ENCODE measurements around the gene PBX3. TPM values are rescaled to one million over a fixed set of nuclear protein-coding genes. Genes with fewer than 3 reads are reported as not detected.

The PBX3 gene
- polyA plus RNA-seq, 12 donors = 11.2 to 26.2 (median 15.6) TPM; not detected in 1

Other genes starting within 250 kb of the PBX3 start
- 10 to 100 TPM in 11 of 12 donors, not detected in 1; 61.5 to 78.0 (median 72.4) TPM for gene MAPKAP1, start 40.2 kb upstream of the PBX3 start, polyA plus RNA-seq (ENCODE audit: insufficient read length in 12 of 12)